GM23338 (cell line): ENCODE data around the gene EIF2B5. TPM values are rescaled to one million over a fixed set of nuclear protein-coding genes. Genes with fewer than 3 reads are reported as not detected.

Experiments used
- ATAC-seq: fragments of 200-7000 bp; cut with Tn5 transposase; 3 replicates; pipeline ENCODE4 v1.9.1; 2020
- DNase-seq: peaks from one replicate; pipeline ENCODE4 v3.0.0-alpha.2; 2015; ENCODE audit warnings: low spot score
- H2AFZ ChIP-seq: fragments of 200-600 bp; sonication (generic); 2 replicates; pipeline ENCODE4 v1.8.0; 2016; ENCODE audit warnings: antibody characterized with exemption, mild to moderate bottlenecking, moderate library complexity
- H3F3A ChIP-seq: fragments of 200-600 bp; sonication (generic); replicated peaks from 2 replicates; pipeline ENCODE4 v1.8.0; 2017; ENCODE audit warnings: antibody characterized with exemption, mixed run types, low read depth
- H3K27ac ChIP-seq: fragments of 200-600 bp; sonication (generic); 2 replicates; pipeline ENCODE4 v1.6.1; 2016; ENCODE audit warnings: low read depth
- H3K27me3 ChIP-seq: fragments of 200-600 bp; sonication (generic); 2 replicates; pipeline ENCODE4 v1.8.0; 2016; ENCODE audit warnings: mild to moderate bottlenecking, mixed run types, moderate library complexity; ENCODE audit not compliant: insufficient read depth
- H3K36me3 ChIP-seq: fragments of 200-600 bp; sonication (generic); 2 replicates; pipeline ENCODE4 v1.8.0; 2016; ENCODE audit warnings: mild to moderate bottlenecking; ENCODE audit not compliant: insufficient read depth
- H3K4me1 ChIP-seq: fragments of 200-600 bp; sonication (generic); 2 replicates; pipeline ENCODE4 v1.8.0; 2016; ENCODE audit warnings: mild to moderate bottlenecking, moderate library complexity; ENCODE audit not compliant: insufficient read depth
- H3K4me2 ChIP-seq: fragments of 200-600 bp; sonication (generic); 2 replicates; pipeline ENCODE4 v1.7.1; 2017; ENCODE audit warnings: mixed run types
- H3K4me3 ChIP-seq: fragments of 200-600 bp; sonication (generic); 2 replicates; pipeline ENCODE4 v1.6.1; 2016; ENCODE audit warnings: mixed run types
- H3K79me2 ChIP-seq: fragments of 200-600 bp; sonication (generic); replicated peaks from 2 replicates; pipeline ENCODE4 v1.8.0; 2017; ENCODE audit warnings: mild to moderate bottlenecking; ENCODE audit not compliant: insufficient read depth
- H3K9me2 ChIP-seq: fragments of 200-600 bp; sonication (generic); 2 replicates; pipeline ENCODE4 v1.8.0; 2017; ENCODE audit not compliant: insufficient read depth
- H4K20me1 ChIP-seq: fragments of 200-600 bp; sonication (generic); replicated peaks from 2 replicates; pipeline ENCODE4 v1.8.0; 2017; ENCODE audit warnings: mild to moderate bottlenecking; ENCODE audit not compliant: insufficient read depth
- H3K27ac Mint-ChIP-seq: 2 replicates; pipeline ENCODE4 v1.8.0; 2020; ENCODE audit warnings: inconsistent platforms, mild to moderate bottlenecking, moderate library complexity, mixed read lengths
- H3K27me3 Mint-ChIP-seq: 3 replicates; pipeline ENCODE4 v1.8.0; 2022; ENCODE audit warnings: low read depth, mild to moderate bottlenecking, moderate library complexity, mixed read lengths, inconsistent platforms; ENCODE audit not compliant: insufficient read depth, poor library complexity
- H3K36me3 Mint-ChIP-seq: 3 replicates; pipeline ENCODE4 v1.8.0; 2021; ENCODE audit warnings: low read depth, mild to moderate bottlenecking, inconsistent platforms, moderate library complexity, mixed read lengths
- H3K4me1 Mint-ChIP-seq: 3 replicates; pipeline ENCODE4 v1.8.0; 2020; ENCODE audit warnings: mild to moderate bottlenecking, inconsistent platforms, mixed read lengths
- H3K4me3 Mint-ChIP-seq: 3 replicates; pipeline ENCODE4 v1.8.0; 2021; ENCODE audit warnings: moderate library complexity, mild to moderate bottlenecking, inconsistent platforms, mixed read lengths
- H3K9me3 Mint-ChIP-seq: 3 replicates; pipeline ENCODE4 v1.8.0; 2020; ENCODE audit warnings: moderate library complexity, mild to moderate bottlenecking, inconsistent platforms, mixed read lengths
- CREB1 ChIP-seq: fragments of 250-450 bp; sonication (Bioruptor Pico); IDR thresholded peaks from 2 replicates; pipeline ENCODE4 v1.5.0; 2020; ENCODE audit warnings: low read depth, mild to moderate bottlenecking, moderate library complexity
- ETS1 ChIP-seq: IDR thresholded peaks from 2 replicates; pipeline ENCODE4 v1.6.1; 2016; ENCODE audit warnings: antibody characterized with exemption
- EZH2 ChIP-seq: fragments of 200-600 bp; sonication (generic); IDR thresholded peaks from one replicate; pipeline ENCODE4 v1.8.0; 2017; ENCODE audit warnings: antibody characterized with exemption, mild to moderate bottlenecking, low read depth; ENCODE audit not compliant: unreplicated experiment
- JUNB ChIP-seq: IDR thresholded peaks from one replicate; pipeline ENCODE4 v1.6.1; 2016; ENCODE audit warnings: antibody characterized with exemption; ENCODE audit not compliant: unreplicated experiment
- POLR2AphosphoS5 ChIP-seq: IDR thresholded peaks from 2 replicates; pipeline ENCODE4 v1.6.1; 2016; ENCODE audit warnings: antibody characterized with exemption, low read depth
- REST ChIP-seq: IDR thresholded peaks from one replicate; pipeline ENCODE4 v1.6.1; 2018; ENCODE audit warnings: antibody characterized with exemption; ENCODE audit not compliant: unreplicated experiment
- ZNF114 ChIP-seq: fragments of 250-450 bp; sonication (Bioruptor Pico); IDR thresholded peaks from 2 replicates; pipeline ENCODE4 v1.5.0; 2020; ENCODE audit warnings: mild to moderate bottlenecking, moderate library complexity
- ZNF331 ChIP-seq: fragments of 250-450 bp; sonication (Bioruptor Pico); IDR thresholded peaks from 2 replicates; pipeline ENCODE4 v1.5.0; 2020; ENCODE audit warnings: low read depth, mild to moderate bottlenecking, moderate library complexity
- ZNF462 ChIP-seq: fragments of 250-450 bp; sonication (Bioruptor Pico); IDR thresholded peaks from 2 replicates; pipeline ENCODE4 v1.5.0; 2020; ENCODE audit warnings: mild to moderate bottlenecking, moderate library complexity
- polyA plus RNA-seq: library from polyadenylated mRNA; unstranded; fragments of >200 nt; fragmentation: Nextera tagmentation; extraction: Ambion mirVana; gene quantifications from 2 replicates; pipeline ENCODE4 v1.2.1, GENCODE V29; 2016
- total RNA-seq: library from RNA; depleted of rRNA; stranded (reverse); fragments of >200 nt; shearing (Covaris generic); gene quantifications from 2 replicates; pipeline ENCODE4 v1.2.3, GENCODE V29; 2014

EIF2B5 gene
- total and polyA plus RNA-seq, 2 experiments from 2014 or later = 26.4 to 43.3 TPM

- Histone ChIP-seq H3K27me3 (no peaks in the 10 kb centered on the region), H3K4me3 (no peak overlapping the region), H3K4me1 (peaks cover 17% of the 10 kb centered on the region), H4K20me1 (peaks cover 4% of the 10 kb centered on the region), H3K4me2 (no peak overlapping the region), H3K36me3 (peaks cover 28% of the 10 kb centered on the region), H3K9me2 (no peaks in the 10 kb centered on the region), H3K79me2 (peaks cover 30% of the 10 kb centered on the region), H3K27ac (no peak overlapping the region), H3F3A (peaks cover 7% of the 10 kb centered on the region; the same call in 1 of the 2 replicates), H2AFZ (no peak overlapping the region)
- DNase-seq (no peak), ATAC-seq (no peak)
- TF ChIP-seq JUNB = no peak
- no peak for TF ChIP-seq EZH2
- no peak for TF ChIP-seq ZNF114 (CRISPR knock-in tag)
- Mint-ChIP-seq H3K4me1 (peaks cover 30% of the 10 kb centered on the region), H3K27me3 (peaks cover 21% of the 10 kb centered on the region), H3K36me3 (peaks cover 85% of the 10 kb centered on the region), H3K9me3 (no peaks in the 10 kb centered on the region; the same call in 2 of the 3 replicates), H3K27ac (no peak overlapping the region), H3K4me3 (no peak overlapping the region)
These were observed 46.4 kb downstream of the EIF2B5 start for GRCh38 chr3:184181596-184181995.

- Histone ChIP-seq H3F3A (peaks cover 7% of the 10 kb centered on the region; the same call in 1 of the 2 replicates), H3K79me2 (peaks cover 31% of the 10 kb centered on the region), H3K4me2 (no peak overlapping the region), H3K27ac (peak overlapping the region; percentile 67; the same call in 1 of the 2 replicates), H3K4me1 (peaks cover 14% of the 10 kb centered on the region), H3K27me3 (no peaks in the 10 kb centered on the region), H2AFZ (no peak overlapping the region), H3K9me2 (no peaks in the 10 kb centered on the region), H3K4me3 (no peak overlapping the region), H3K36me3 (peaks cover 28% of the 10 kb centered on the region), H4K20me1 (peaks cover 10% of the 10 kb centered on the region; the same call in 1 of the 2 replicates)
- Mint-ChIP-seq H3K4me3 (no peak overlapping the region; the same call in 2 of the 3 replicates), H3K27me3 (peaks cover 24% of the 10 kb centered on the region), H3K9me3 (no peaks in the 10 kb centered on the region; the same call in 2 of the 3 replicates), H3K4me1 (peaks cover 20% of the 10 kb centered on the region), H3K36me3 (peaks cover 80% of the 10 kb centered on the region), H3K27ac (peak overlapping the region; percentile 82; the same call in 1 of the 2 replicates)
- no peak for DNase-seq
- no peak for TF ChIP-seq ZNF331
- TF ChIP-seq REST = no peak
- no peak for TF ChIP-seq CREB1 (CRISPR knock-in tag)
- TF ChIP-seq POLR2AphosphoS5 = no peak
- no peak for TF ChIP-seq ZNF462
- TF ChIP-seq ETS1 = no peak
- no peak for TF ChIP-seq JUNB
- ATAC-seq = no peak
These were observed 48.5 kb downstream of the EIF2B5 start for GRCh38 chr3:184183679-184184078.
